HFF-Myc (cell line): ENCODE results near the gene ARMC2.
"Not testable (repeated sequence)": the region's sequence is repeated elsewhere in the genome, so short reads cannot be mapped to it uniquely, and the experiment has no call there.

ENCODE experiments used
- DNase-seq: peaks from one replicate; pipeline ENCODE4 v3.0.0-alpha.2; 2011; ENCODE audit warnings: low read depth; ENCODE audit errors: extremely low read depth
- H3K4me3 ChIP-seq: replicated peaks from 2 replicates; pipeline ENCODE4 v1.5.1; 2011; ENCODE audit warnings: low read depth, mild to moderate bottlenecking, control low read depth, low read length
- TF ChIP-seq, protein P1 (sequence below): IDR thresholded peaks from 2 replicates; pipeline ENCODE4 v1.5.1; 2012; ENCODE audit warnings: mild to moderate bottlenecking, low read depth, low read length, control low read depth; ENCODE audit errors: missing control alignments

ARMC2 gene

DNA sequence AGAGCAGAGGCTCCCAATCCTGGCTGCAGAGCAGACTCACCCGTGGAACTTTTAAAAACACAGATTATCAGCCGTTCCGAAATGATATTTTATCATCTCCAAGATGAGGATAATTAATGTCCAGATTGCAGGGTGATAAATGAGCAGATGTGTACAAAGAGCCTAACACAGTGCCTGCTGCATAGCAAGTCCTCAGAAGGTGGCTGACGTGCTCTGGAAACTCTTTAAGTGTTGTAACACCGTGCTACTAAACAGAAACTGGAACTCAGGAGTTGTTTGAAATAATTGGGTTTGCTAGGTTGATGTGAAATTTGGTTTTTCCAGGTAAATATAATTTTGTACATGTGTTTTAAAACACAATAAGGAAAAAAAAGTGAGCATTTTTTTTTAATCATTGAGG is 118.0 kb downstream of the ARMC2 start:
- TF ChIP-seq, protein P1, sequence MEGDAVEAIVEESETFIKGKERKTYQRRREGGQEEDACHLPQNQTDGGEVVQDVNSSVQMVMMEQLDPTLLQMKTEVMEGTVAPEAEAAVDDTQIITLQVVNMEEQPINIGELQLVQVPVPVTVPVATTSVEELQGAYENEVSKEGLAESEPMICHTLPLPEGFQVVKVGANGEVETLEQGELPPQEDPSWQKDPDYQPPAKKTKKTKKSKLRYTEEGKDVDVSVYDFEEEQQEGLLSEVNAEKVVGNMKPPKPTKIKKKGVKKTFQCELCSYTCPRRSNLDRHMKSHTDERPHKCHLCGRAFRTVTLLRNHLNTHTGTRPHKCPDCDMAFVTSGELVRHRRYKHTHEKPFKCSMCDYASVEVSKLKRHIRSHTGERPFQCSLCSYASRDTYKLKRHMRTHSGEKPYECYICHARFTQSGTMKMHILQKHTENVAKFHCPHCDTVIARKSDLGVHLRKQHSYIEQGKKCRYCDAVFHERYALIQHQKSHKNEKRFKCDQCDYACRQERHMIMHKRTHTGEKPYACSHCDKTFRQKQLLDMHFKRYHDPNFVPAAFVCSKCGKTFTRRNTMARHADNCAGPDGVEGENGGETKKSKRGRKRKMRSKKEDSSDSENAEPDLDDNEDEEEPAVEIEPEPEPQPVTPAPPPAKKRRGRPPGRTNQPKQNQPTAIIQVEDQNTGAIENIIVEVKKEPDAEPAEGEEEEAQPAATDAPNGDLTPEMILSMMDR = no peak
- no peak for DNase-seq
- no peak overlapping the region for H3K4me3 ChIP-seq

DNA sequence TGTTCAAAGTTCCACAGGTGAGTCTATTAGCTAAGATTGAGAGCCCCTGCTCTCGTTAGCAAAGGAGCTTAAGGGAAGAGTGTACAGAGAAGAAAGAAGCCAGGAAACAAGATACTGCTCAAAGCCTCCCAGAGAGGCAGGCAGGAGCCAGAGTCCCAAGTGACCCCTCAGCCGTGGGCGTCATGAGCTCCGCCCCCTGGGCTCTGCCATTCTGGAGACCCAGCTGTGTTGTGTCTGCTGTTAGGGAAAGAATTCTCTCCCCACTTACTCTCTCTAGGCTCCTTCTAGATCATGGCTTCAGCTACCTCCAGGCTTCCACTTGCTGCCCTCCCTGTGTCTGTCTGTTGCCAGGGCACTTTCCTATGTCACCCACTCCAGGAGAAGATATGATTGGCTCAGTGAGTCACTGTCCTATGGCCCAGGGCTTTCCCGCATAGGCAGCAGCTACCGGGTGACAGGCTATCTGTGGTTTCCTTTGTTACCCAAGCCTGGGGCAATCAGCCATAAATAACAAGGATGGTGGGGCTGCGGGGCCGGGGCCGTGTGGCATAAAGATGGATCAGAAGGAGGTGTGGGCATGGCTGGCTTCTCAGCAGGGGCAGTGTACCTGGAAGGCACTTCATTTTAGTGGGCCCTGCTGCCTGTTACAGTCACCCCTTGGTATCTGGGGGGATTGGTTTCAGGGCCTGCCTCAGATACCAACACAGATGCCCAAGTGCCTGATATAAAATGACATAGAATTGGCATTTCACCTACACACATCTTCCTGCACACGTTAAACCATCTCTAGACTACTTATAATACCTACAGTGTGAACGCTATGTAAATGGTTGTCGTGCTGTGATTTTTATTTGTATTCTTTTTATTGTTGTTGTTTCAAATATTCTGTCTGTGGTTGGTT is 118.9 kb downstream of the ARMC2 start:
- DNase-seq = no peak
- no peak overlapping the region for H3K4me3 ChIP-seq
- TF ChIP-seq, protein P1 = no peak

DNA sequence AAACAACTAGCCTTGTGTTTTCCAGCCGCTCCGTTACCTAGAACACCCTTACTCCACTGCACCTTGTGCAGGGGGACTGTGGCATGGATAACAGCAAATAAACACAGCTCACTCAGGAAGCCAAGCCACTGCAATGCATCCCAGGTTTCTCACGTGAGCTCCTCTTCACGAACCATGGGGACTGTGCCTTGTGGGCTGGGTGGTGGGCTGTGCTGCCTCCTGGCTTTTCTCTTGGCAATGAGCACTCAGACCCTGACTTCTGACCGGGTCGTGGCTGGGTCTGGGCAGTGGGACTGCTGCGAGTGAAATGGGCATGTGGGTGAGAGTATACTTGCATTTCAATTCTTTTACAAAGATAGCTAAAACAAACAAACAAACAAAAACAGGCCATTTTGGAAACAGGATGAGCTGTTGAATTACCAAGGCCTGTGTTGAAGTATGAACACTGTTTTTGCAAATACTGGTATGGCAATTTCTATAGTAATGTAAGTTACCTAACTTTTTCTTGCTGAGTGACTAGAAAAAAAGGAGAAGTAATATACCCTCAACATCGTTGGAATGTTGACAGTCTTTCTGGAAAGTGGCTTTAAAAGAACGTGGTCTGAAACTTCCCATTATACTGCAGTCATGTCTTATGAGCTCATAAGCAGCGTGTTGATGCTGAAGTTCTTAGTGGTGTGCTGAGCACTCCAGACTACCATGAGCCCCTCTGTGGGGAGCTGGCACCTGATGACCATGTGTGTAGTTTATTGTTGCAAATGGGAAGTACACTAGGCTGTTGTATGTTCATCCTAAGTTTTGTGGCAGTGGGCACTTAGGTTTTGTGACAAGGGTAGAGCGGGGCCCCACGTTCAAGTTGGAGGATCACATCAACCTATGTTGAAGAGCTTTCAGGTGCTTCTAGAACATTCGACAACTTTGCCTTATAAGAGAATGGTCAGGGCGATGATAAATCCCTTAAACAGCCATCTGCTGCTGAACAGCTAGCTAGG is 120.4 kb downstream of the ARMC2 start:
- H3K4me3 ChIP-seq = no peak overlapping the region
- no peak for DNase-seq
- TF ChIP-seq, protein P1 = no peak

DNA sequence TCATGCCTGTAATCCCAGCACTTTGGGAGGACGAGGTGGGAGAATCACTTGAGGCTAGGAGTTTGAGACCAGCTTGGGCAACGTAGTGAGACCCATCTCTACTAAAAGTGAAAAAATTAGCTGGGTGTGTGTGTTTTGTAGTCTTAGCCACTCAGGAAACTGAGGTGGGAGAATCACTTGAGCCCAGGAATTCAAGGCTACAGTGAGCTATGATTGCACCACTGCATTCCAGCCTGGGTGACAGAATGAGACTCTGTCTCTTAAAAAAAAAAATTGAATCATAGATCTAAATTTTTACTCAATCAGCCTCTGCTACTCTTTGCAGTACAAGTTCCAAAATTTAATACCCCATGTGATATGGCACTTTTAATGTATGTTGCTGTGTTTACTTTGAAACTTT is 121.6 kb downstream of the ARMC2 start:
- no peak overlapping the region for H3K4me3 ChIP-seq
- DNase-seq = no peak
- TF ChIP-seq, protein P1 = no peak

DNA sequence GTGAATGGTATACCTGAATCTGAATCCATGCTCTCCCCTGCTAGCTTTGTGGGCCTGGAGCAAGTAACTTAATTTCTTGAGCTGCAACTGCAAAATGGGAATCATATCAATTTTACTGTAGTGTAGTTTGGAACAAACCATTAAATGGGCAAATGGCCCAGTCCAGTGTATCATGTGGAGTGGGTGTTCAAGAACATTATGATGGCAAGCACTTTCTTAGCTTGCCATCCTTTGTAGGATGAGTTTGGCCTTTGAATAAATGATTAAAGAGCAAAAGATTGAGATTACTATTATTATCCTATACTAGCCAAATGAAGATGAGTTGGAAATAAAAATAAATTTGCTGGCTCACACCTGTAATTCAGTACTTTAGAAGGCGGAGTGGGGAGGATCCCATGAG is 126.0 kb downstream of the ARMC2 start:
- H3K4me3 ChIP-seq = no peak overlapping the region
- TF ChIP-seq, protein P1 = no peak
- no peak for DNase-seq

DNA sequence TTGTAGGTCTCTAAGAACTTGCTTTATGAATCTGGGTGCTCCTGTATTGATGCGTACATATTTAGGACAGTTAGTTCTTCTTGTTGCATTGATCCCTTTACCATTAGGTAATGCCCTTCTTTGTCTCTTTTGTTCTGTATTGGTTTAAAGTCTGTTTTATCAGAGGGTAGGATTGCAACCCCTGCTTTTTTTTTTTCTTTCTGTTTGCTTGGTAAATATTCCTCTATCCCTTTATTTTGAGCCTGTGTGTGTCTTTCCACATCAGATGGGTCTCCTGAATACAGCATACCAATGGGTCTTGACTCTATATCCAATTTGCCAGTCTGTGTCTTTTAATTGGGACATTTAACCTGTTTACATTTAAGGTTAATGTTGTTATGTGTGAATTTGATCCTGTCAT is 130.4 kb downstream of the ARMC2 start:
- not testable (repeated sequence) for DNase-seq, H3K4me3 ChIP-seq
